WTC11 (cell line): ENCODE measurements around the gene ZNF749.

Source experiments
- CREM ChIP-seq: sonication (generic); formaldehyde crosslinking; IDR thresholded peaks from 2 replicates; pipeline ENCODE4 v1.8.1; 2022; ENCODE audit warnings: mild to moderate bottlenecking, missing genetic modification reagents, moderate library complexity
- FOXK1 ChIP-seq: sonication (generic); formaldehyde crosslinking; IDR thresholded peaks from 2 replicates; pipeline ENCODE4 v1.8.0; 2022; ENCODE audit warnings: mild to moderate bottlenecking, moderate library complexity, missing genetic modification reagents
- ZNF416 ChIP-seq: fragments of 250-450 bp; sonication (Bioruptor Pico); IDR thresholded peaks from 2 replicates; pipeline ENCODE4 v1.9.0; 2021; ENCODE audit warnings: mild to moderate bottlenecking, inconsistent platforms

GRCh38 chr19:57465680-57466381 lies 30.7 kb downstream of the ZNF749 start:
- TF ChIP-seq CREM (CRISPR knock-in tag), result no peak
- TF ChIP-seq ZNF416 (CRISPR knock-in tag), result no peak
- TF ChIP-seq FOXK1 (CRISPR knock-in tag), result no peak
